T1000 (cell line): Measurements from ENCODE around the gene RFX8.
A peak's percentile ranks its signal among the peaks of the same experiment; 100 is the strongest.
"Not testable (repeated sequence)": the region's sequence is repeated elsewhere in the genome, so short reads cannot be mapped to it uniquely, and the experiment has no call there.

ENCODE experiments used
- DNase-seq: peaks from one replicate; lab custom pipeline; 2025; ENCODE audit warnings: mixed read lengths; lab: John Stamatoyannopoulos, UW

Gene RFX8

DNA sequence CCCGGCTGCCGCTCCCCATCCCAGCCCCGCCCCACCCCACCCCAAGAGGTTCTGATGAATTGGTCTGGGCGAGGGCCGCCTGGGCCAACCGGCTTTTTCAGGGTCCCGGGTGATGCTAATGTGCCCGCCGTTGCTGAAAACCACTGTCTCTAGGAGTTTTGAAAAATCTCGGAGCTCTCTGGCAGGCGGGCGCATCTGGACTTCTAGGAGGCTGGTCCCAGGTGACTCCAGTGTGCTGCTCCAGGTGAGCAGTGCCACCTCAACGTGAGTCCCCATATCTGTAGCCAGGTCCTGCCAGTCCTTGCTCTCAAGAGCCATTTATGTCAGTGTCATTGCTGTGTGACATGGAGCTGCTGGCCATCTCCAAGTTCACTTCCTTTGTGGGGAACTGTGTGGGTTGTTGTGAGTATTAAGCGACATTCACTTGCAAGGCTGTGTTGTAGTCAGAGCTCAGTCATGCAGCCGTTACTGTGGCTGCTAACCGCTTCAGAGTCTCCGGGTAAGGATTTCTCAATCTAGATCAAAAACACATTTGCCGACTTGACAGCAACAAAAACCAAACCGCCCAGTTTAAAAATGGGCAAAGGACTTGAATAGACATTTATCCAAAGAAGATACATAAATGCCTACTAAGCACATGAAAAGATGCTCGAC, at the start of gene RFX8:
TSS of gene RFX8 (minus strand) at position 382 of the 654 bp plus-strand sequence. CDS start 8,264 bp downstream, outside the sequence.
- no peak for DNase-seq

DNA sequence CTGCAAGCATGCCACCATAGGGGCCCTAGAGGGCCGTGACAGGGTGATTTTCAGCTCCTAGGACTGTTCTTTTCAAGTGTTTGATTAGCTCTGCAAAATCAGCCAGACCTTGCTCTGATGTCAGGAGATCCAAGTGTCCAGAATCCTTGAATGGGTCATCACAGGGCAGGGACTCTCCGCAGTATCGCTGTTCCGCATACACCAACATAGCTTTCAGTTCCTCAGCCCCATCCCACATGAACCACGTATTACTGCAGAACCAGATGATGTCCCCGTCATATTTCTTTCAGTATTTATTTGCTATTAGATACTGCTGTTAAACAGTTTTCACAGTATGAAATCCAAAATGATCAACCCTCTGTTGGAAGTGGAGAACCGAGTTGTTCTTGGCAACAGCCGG, 46.6 kb upstream of the RFX8 start:
- no peak for DNase-seq

DNA sequence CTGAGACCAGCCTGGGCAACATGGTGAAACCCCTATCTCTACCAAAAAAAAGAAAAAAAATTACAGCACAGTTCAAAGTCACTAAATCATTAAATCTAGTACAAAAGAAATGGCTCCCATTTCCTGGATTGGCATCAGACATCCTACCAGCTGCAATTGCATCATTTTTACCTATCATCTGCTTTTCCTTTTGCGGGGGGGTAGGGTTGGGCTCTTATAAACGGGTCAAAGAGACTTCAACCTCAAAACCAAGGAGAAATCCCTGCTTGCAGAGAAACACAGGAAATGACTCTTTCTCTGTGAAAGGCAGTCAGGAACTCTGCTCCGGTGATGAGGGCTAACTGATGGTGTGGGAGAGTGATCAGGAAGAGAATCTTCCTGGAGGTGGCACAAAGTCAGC, 45.3 kb upstream of the RFX8 start:
- no peak for DNase-seq

DNA sequence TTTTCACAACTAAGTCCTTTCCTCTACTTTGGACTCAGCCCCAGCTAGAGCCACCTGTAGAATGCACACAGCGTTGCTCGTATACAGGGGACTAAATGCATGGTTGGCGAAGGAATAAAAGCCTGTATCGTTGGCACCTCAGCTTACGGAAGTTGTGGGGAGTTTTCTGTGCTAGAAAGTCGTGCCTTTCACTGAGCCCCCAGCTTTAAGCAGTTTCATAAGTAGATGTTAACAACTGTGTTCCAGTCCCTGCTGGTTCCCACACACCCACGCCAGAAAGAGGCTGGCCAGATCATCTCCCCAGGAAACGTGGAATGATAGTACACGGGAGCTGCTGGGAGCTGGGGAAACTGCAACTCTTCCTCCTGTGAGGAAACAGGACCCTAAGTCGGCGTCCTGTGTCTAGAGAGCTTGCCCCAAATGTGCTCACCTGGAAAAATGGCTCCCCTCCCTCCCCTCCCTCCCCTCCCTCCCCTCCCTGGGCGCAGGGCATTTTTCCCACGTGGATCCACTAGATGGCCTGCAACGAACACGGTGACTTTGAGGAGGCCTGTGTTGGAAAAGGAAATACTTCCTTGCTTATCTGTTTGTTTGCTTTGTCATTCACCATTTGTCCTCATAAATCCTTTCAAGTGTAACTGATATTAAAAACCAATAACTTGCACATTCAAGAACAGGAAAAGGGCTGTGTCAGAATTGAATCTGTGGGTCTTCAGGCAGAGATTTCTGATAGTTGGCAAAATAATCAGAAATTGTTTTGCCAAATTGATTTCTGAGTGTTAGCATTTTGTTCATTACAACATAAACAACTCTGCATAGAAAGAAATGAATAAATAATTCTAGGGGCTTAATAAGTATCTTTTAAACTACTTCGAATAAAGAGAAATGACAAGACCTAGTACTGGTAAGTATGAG, 43.9 kb upstream of the RFX8 start:
- DNase-seq = no peak

DNA sequence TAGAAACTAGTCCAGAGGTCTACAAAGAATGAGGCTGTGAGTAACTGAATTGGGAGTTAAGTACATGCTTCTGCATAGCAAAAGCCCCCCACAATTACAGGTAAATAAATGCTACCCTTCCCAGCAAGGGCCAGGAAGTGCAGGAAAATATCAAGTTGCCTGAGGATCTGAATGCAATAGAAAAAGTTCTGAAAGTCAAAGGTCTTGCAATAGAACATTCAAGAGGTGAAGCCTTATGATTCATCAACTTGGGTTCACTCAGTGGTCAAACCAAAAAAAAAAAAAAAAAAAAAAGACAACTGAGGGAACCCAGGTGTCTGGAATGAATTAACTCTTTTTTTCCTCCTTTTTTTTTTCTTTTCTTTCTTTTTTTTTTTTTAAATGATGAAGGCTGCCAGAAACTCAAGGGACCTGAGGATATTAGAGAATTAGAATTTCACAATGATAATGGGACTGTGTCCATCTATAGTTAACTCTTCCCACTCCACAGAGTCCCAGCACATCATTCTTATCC, 42.9 kb upstream of the RFX8 start:
- no peak for DNase-seq

DNA sequence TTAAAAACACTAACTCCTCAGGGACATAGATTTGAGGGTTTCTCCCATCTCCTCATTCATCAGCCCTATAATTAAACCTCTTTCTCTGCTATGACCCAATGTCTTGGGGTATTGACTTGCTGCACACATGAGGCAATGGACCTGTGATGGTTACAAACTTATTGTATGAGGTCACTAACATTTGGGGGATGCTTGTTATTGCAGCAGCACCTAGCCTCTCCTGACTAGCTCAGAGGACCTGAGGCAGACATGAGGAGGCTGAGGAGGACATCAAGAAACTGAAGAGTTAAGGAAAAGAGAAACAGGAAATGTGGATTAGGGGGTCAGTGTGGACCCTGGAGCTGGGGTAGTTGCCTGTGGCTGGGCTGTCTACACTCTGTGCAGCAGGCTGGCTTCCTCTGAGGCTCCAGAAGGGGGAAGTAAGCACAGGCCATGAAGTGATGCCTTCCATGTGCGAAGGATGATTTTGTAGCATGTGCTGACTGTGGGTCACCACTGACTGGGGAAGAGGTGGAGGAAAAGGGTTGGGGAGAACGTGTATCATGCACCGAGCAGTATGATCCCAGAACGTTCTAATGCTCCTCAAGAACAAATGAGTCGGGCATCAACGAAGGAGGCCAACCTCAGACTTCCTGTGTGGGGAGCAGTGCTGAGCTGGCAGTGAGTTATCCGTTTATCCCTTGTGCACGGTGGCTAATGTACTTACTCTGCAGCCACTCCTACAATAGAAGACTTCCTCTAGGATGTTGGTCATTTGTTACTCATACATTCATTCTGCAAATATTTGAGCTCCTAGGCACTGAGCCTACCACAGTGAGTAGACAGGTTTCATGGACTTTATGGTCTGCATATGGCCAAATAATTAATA, 42.1 kb upstream of the RFX8 start:
- peak; percentile 49 for DNase-seq

DNA sequence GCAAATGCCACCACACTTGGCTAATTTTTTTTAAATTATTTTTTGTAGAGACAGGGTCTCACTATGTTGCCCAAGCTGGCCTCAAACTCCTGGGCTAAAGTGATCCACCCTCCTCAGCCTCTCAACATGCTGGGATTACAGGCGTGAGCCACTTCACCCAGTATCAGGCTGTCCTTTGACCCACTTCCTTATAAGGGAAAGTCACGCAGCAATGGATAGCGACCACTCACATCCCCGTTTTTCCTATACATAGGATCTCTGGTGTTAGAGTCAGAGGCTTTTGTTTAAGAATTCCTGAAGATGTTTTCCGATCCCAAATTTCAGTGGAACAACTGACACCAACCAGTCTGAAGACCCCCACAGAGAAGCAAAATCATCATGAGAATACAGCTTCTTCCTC, 41.4 kb upstream of the RFX8 start:
- no peak for DNase-seq

DNA sequence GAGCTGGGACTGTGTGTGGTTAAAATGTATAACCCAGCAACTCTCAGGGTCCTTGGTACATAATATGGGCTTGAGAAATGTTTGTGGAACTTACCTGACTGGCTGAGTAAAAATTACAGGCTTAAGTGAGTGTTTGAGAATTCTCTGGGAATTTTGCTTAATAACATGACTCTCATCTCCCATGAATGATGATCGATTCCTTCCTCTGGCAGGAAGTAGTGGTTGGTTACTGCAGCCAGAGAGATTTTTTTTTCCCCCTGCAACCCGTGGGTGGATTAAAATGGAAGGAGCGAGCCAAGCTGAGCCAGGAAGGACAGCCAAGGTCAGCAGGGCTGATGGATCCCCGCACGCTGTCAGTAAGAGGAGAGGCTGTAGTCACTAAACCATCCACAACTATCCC, 40.6 kb upstream of the RFX8 start:
- no peak for DNase-seq

DNA sequence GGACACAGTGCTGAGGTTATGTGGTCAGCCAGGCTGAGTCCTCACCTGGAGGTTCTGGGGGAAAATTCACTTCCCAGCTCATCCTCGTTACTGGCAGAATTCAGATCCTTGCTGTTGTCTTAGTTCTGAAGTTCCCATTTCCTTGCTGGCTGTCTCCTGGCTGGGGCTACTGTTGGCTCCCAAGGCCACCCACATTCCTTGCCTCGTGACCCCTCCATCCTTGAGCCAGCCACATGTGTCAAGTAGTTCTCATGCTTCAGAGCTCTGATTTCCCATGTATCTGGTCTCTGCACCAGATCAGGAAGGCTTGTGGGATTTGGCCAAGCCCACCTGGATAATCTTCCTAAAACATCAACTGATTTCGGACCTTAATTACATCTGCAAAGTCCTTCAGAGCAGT, 38.1 kb upstream of the RFX8 start:
- no peak for DNase-seq

DNA sequence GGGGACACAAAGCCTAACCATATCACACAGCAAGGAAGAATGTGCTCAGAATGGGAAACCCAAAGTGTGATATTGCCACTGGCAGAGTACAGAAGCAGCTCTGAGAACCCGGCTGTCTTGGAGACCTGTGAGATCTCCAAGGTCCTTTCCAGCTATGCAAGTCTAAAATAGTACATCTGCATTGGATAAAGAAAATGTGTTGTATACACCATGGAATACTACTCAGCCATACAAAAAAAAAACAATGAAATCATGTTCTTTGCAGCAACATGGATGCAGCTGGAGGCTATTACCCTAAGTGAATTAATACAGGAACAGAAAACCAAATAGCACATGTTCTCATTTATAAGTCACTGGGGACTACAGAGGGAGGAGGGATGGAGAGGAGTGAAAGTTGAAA, 36.5 kb upstream of the RFX8 start:
- DNase-seq = no peak

DNA sequence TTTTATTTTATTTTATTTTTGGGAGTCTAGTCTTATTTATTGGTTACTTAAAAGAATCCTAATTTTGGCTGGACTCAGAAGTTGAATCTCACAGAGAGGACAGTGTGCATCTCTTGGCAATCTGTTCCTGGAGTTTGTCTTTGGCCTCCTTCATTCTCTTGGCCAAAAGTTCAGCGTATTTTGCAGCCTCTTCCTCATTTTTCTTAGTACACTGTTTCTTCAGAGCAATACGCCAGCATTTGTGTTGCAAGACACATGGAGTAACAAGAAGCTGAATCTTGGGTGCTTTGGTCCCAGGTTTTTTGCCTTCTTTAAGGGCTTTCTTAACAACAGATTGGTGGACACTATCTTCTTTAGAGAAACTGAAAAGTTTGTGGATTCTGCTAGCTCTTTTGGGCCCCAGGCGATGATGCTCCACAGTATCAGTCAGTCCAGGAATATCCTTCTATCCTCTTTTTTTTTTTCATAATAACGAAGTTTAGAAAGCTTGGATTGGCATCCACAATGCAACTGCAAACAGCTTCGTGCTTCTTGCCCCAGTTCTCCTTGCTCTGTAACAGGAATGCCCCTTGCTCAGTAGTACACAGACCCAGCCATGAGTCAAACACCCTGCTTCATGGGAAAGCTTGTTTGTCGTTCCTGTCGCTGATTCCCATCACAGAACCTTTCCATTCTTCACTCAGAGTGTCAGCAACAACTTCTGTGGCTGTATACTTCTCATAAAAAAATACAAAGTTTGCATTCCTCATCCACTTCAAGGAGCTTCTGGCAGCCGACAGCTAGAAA, 34.8 kb upstream of the RFX8 start:
- no peak for DNase-seq

DNA sequence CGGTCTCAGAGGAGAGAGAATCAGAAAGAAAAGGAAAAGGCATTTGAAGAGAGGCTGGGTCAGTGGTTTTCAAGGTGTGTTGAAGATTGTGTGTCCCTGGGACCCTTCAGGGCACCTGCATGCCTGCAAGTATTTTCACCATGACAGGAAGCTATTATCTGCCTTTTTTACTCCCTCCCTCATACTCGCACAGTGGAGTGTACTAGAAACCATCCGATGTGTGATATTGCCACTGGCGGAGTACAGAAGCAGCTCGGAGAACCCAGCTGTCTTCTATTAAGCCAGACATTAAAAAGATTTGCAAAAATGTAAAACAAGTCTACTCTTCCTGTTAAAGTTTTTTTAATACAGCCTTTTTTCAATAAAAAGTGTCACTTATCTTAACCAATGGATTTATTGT, 33.7 kb upstream of the RFX8 start:
- DNase-seq = no peak

DNA sequence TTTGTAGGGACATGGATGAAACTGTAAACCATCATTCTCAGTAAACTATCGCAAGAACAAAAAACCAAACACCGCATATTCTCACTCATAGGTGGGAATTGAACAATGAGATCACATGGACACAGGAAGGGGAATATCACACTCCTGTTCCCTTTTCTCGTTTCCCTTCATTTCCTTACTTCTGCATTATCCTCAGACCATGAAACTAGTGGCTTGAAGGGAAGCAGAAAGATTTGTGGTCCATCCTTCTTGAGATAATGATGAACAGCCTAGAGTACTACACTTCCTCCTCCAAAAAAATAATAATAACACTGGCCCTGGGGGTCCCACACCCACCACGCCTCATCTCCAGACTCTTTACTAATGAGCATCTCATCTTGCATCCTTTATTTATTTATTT, 30.4 kb upstream of the RFX8 start:
- DNase-seq = not testable (repeated sequence)

DNA sequence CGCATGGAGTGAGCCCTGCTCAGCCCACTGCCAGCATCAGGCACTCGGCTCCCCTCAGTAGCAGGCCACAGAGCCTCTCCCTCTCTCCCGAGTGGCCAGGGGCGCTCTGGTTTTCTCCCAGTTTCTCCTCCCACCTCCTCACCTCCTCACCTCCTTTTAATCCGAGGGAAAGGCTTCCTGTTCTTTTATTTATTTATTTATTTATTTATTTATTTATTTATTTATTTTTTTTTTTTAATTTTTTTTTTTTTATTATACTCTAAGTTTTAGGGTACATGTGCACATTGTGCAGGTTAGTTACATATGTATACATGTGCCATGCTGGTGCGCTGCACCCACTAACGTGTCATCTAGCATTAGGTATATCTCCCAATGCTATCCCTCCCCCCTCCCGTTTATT, 29.8 kb upstream of the RFX8 start:
- not testable (repeated sequence) for DNase-seq

DNA sequence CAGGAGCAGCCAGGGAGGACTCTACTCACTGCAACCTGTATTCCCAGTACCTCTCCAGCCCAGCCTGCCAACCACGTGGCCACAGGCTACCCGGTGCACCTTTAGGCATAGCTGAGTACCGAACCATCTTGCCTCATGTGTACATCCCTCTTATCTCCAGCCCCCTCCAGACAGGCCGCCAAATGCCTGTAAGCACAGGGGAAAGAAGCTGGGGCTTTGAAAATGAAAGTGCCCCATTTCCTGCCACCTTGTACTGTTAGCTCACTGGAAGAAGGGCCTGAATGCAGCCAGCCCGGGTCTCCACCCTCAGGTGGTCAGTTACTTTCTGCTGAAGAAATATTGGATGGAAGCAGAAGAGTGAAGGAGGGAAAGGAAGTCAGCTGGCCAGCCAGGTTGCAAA, 27.2 kb upstream of the RFX8 start:
- no peak for DNase-seq

DNA sequence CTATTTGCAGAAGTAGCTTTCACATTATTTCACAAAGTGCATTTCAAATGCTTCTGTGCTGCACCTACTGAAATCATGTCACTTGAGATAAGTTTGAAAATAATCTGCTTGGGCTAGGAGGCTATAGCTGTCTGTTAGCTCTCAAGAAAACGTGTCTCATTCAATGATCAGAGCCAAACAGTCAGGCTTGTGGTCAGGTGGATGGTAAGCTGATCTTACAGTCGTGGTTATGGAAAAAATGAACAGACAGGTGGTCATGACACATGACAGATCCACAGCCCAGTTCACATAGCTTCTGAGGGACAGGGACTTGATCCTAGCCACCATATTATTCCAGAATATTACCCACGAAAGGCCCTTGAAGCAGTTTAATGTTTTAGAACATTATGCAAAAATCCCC, 26.5 kb upstream of the RFX8 start:
- DNase-seq = no peak

DNA sequence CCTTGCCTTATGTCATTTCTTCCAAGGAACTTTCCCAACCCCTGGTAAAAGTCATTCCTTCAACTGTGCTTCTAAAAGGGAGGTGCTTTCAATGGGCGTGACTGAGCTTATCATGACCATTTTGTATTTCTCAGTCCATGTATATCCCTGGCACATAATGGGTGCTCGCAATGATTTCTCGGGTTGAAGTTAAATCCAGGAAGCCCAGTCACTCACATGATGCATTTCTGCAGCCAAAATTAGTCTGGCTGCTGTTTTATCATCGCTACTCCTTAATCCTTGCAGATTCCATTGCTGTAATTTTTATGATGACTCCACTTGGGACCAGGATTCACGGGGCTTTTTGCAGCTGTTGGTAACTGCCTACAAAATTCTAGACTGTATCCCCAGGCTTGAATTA, 25.9 kb upstream of the RFX8 start:
- DNase-seq = no peak

DNA sequence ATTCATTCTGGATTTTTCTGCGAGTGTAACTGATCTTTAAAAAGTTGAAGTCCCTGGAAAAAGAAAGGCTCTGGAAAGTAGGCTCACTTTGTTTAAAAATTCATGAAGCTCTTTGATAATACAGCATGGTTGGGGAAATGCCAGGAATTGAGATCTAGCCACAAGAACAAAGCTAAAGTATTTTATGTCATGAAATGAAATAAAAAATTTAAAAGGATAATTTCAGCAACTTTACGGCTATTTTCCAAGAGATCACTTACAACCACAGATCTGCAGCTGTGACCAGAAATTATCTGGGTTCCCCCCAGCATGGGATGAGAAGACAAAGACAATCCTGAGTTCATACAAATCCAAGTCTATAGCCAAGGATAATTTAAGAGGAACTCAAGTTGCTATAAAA, 25.3 kb upstream of the RFX8 start:
- DNase-seq = no peak

DNA sequence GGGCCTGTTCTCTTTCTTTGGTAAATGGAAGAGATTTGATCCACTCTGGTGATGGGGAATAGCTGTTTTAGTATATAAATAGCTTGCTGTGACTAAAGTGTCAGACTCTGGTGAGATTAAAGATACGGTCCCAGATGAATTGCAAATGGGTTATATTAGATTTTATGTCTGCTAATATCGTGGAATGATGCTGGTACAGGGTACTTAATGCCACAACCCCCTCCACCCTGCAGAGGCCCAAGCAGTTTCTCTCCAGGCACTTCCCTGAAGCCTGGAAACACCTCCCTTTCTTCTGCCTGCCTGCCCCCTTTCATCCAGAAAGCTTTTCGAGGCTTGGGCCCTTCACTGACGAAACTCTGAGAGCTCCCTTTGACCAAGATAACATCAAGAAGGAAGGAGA, 21.4 kb upstream of the RFX8 start:
- no peak for DNase-seq

DNA sequence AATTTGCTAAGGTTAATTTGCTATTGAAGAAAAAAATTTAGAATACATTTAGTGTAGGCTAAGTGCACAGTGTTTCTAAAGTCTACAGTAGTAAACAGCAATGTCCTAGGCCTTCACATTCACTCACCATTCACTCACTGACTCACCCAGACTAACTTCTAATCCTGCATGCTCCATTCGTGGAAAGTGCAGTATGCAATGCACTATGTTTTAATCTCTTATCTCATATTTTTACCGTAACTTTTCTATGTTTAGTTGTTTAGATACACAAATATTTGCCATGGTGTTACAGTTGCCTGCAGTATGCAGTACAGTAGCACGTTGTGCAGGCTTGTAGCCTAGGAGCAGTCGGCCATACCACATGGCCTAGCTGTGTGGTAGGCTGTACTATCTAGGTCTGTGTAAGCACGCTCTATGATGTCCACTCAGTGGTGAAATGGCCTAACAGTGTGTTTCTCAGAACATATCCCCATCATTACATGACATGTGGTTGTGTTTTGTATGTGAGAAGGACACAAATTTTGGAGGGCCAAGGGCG, 18.1 kb upstream of the RFX8 start:
- DNase-seq = no peak

DNA sequence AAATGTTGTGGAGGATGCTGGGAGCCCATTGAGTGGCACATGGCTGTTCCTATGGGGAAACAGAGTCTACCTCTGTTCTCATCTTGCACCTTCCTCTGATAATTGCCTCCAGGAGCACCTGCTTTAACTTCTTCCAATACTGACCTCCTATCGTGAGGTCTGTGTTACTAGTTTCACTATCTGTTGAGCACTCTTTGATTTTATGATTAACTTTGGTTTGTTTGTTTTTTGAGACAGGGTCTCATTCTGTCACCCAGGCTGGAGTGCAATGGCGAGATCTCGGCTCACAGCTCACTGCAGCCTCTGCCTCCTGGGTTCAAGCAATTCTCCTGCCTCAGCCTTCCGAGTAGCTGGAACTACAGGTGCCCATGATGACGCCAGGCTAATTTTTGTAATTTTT, 12.1 kb upstream of the RFX8 start:
- no peak for DNase-seq
